ENCODE measurements around the gene EPSTI1. TPM values are rescaled to one million over a fixed set of nuclear protein-coding genes. Genes with fewer than 3 reads are reported as not detected.

Gene EPSTI1
- polyA plus RNA-seq, 1 of the 3 experiments (the other 2 are of a cell fraction) = 0.02 TPM

GRCh38 chr13:42929886-42930535 lies 62.0 kb downstream of the EPSTI1 start:
- Histone ChIP-seq H3K79me2 (ENCODE audit: insufficient read depth) (no peaks in the 10 kb centered on the region), H3K9ac (no peak overlapping the region), H3K4me1 (ENCODE audit: control insufficient read depth in 1 of 2, insufficient read depth in 2 of 2, low read depth in 1 of 2, low read length in 1 of 2) (no peaks in the 10 kb centered on the region), H3K4me2 (no peak overlapping the region), H2AFZ (ENCODE audit: low read depth) (no peak overlapping the region), H3K9me2 (no peaks in the 10 kb centered on the region), H4K20me1 (ENCODE audit: insufficient read depth) (no peaks in the 10 kb centered on the region), H3K27ac (ENCODE audit: low read depth in 2 of 2, low read length in 1 of 2) (no peak overlapping the region; a peak in 1 of 4 replicates), H3K36me3 (replicated peaks in 1 of 2; ENCODE audit: control insufficient read depth in 1 of 2, insufficient read depth in 2 of 2, low read length in 1 of 2) (no peaks in the 10 kb centered on the region), H3F3A (replicated peaks; ENCODE audit: insufficient read depth) (no peaks in the 10 kb centered on the region), H3K4me3 (ENCODE audit: low read depth in 2 of 2, low read length in 1 of 2) (no peak overlapping the region), H3K9me3 (no peaks in the 10 kb centered on the region), H3K27me3 (ENCODE audit: insufficient read depth) (no peaks in the 10 kb centered on the region)
- WGBS (ENCODE audit: low lambda C conversion rate) = 64% methylated on average over 3 of the region's 3 CpGs
- POLR2A ChIA-PET = no interaction called here
- CTCF ChIA-PET = interaction anchor here (1.0 kb wide), 1 partner anchor 12 kb away, joined by 3 read pairs; no protein-coding TSS in a partner anchor
- TF ChIP-seq CTCF (IDR thresholded peaks at IDR 0.05) (no peak), SIN3A (IDR thresholded peaks at IDR 0.05; ENCODE audit: borderline replicate concordance, low read depth, low read length) (no peak), PBX3 (IDR thresholded peaks at IDR 0.05) (no peak), ZBTB33 (IDR thresholded peaks at IDR 0.05; ENCODE audit: borderline replicate concordance, low read depth) (no peak), JUND (IDR thresholded peaks at IDR 0.05) (no peak), MXI1 (IDR thresholded peaks at IDR 0.05; ENCODE audit: low read depth, low read length) (no peak), TCF12 (IDR thresholded peaks at IDR 0.05) (no peak), YY1 (IDR thresholded peaks at IDR 0.05; ENCODE audit: low read depth) (no peak), FOXM1 (IDR thresholded peaks at IDR 0.05; ENCODE audit: low read depth) (no peak), RAD21 (IDR thresholded peaks at IDR 0.05; ENCODE audit: low read length) (no peak), GATA2 (CRISPR knock-in tag; IDR thresholded peaks at IDR 0.05) (no peak), NRF1 (IDR thresholded peaks at IDR 0.05; ENCODE audit: low read depth, low read length) (no peak), ELF1 (IDR thresholded peaks at IDR 0.05) (no peak), TEAD4 (IDR thresholded peaks at IDR 0.05; ENCODE audit: borderline replicate concordance, insufficient read depth) (no peak), EP300 (IDR thresholded peaks at IDR 0.05; ENCODE audit: borderline replicate concordance in 1 of 2, low read depth in 1 of 2, low read length in 1 of 2) (no peak), RCOR1 (IDR thresholded peaks at IDR 0.05; ENCODE audit: low read length) (no peak), REST (IDR thresholded peaks at IDR 0.05; ENCODE audit: low read depth, low read length) (no peak)
- DNase-seq = no peak
